SK-N-DZ (cell line): Measurements from ENCODE around the gene FBLN5.

ENCODE experiments used
- DNase-seq: peaks from one replicate; pipeline ENCODE4 v3.0.0-alpha.2; 2015; ENCODE audit warnings: low spot score

FBLN5 gene

GRCh38 chr14:91946622-91947474 is 646 bp downstream of the FBLN5 start:
- DNase-seq, result no peak

GRCh38 chr14:91945751-91946621 is 1.5 kb downstream of the FBLN5 start:
- no peak for DNase-seq

GRCh38 chr14:91942946-91943345 is 4.5 kb downstream of the FBLN5 start:
- DNase-seq, result no peak

- DNase-seq, result no peak
Observed at GRCh38 chr14:91942128-91942527, 5.4 kb downstream of the FBLN5 start.

GRCh38 chr14:91940209-91940608 is 7.3 kb downstream of the FBLN5 start:
- DNase-seq, result no peak

GRCh38 chr14:91935586-91935985 is 11.9 kb downstream of the FBLN5 start:
- no peak for DNase-seq

- no peak for DNase-seq
Observed at GRCh38 chr14:91934554-91935285, 12.8 kb downstream of the FBLN5 start.

- no peak for DNase-seq
Observed at GRCh38 chr14:91931478-91932088, 15.9 kb downstream of the FBLN5 start.

GRCh38 chr14:91929700-91930099 is 17.8 kb downstream of the FBLN5 start:
- no peak for DNase-seq

GRCh38 chr14:91927800-91928199 is 19.7 kb downstream of the FBLN5 start:
- no peak for DNase-seq

GRCh38 chr14:91927191-91927590 is 20.3 kb downstream of the FBLN5 start:
- DNase-seq, result no peak

- DNase-seq, result no peak
Observed at GRCh38 chr14:91926131-91926890, 21.2 kb downstream of the FBLN5 start.

- DNase-seq, result no peak
Observed at GRCh38 chr14:91925727-91926121, 21.8 kb downstream of the FBLN5 start.

- no peak for DNase-seq
Observed at GRCh38 chr14:91925001-91925726, 22.3 kb downstream of the FBLN5 start.

GRCh38 chr14:91920526-91920925 is 27.0 kb downstream of the FBLN5 start:
- DNase-seq, result no peak

GRCh38 chr14:91919814-91920213 is 27.7 kb downstream of the FBLN5 start:
- no peak for DNase-seq

GRCh38 chr14:91918186-91918883 is 29.2 kb downstream of the FBLN5 start:
- DNase-seq, result no peak

- DNase-seq, result no peak
Observed at GRCh38 chr14:91912035-91912434, 35.5 kb downstream of the FBLN5 start.

- no peak for DNase-seq
Observed at GRCh38 chr14:91911474-91912032, 35.9 kb downstream of the FBLN5 start.
